ENCODE results near the gene TNIP2. TPM values are rescaled to one million over a fixed set of nuclear protein-coding genes. Genes with fewer than 3 reads are reported as not detected.

TNIP2 gene
- total RNA-seq, 1 experiment from 2014 or later = 31.9 TPM

DNA sequence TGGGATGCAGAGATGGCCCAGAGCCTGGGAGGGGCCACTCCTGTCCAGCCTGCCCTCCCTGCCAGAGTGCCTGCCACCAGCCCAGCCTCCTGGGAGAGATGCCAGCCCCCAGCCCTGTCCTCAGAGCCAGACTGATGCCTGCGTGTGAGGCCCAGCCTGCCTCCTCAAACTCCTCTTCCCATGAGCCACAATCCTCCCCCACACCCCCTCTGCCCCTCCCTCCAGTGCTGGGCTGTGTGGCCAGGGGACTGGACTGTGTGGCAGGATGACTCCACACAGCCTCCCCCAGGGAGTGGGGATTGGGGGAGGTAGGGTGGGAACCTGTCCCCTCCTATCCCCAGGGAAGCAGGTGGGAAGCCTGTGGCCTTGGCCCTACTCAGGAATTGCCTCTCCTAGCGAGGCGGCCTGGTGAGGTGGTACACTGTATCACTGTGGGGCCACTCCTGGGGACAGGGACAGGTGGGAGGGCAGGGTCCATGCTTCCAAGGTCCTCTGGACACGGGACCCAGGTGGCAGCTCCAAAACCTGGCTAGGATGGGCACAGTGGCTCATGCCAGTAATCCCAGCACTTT is 32.5 kb upstream of the TNIP2 start:
- POLR2A ChIA-PET (ENCODE audit: low non-redundant PET) = no interaction called here
- peaks cover 2% of the 10 kb centered on the region for H3K4me1 ChIP-seq (ENCODE audit: insufficient read depth, low read length, poor library complexity, severe bottlenecking)
- no peak for DNase-seq (ENCODE audit: low spot score)
- H3K27ac ChIP-seq (ENCODE audit: low read depth, low read length, poor library complexity, severe bottlenecking) = no peak overlapping the region
- CTCF ChIA-PET = no interaction called here
- intact Hi-C loops (cut with micrococcal nuclease; ENCODE audit: unreplicated experiment) = no loop called here
- H3K4me3 ChIP-seq (ENCODE audit: low read depth, low read length, poor library complexity, severe bottlenecking) = no peak overlapping the region
- no peaks in the 10 kb centered on the region for H3K9me3 ChIP-seq (ENCODE audit: low read depth, low read length, poor library complexity, severe bottlenecking)
- H3K36me3 ChIP-seq (ENCODE audit: insufficient read depth, low read length, poor library complexity, severe bottlenecking) = no peaks in the 10 kb centered on the region
- H3K27me3 ChIP-seq (replicated peaks; ENCODE audit: insufficient read depth, low read depth, low read length, poor library complexity) = no peaks in the 10 kb centered on the region
- no TSS peak for BruUV-seq (replicated peaks)
- TF ChIP-seq EZH2 (IDR thresholded peaks at IDR 0.05; ENCODE audit: borderline replicate concordance, low read depth, low read length, poor library complexity, severe bottlenecking) = no peak
- TF ChIP-seq, protein P1, sequence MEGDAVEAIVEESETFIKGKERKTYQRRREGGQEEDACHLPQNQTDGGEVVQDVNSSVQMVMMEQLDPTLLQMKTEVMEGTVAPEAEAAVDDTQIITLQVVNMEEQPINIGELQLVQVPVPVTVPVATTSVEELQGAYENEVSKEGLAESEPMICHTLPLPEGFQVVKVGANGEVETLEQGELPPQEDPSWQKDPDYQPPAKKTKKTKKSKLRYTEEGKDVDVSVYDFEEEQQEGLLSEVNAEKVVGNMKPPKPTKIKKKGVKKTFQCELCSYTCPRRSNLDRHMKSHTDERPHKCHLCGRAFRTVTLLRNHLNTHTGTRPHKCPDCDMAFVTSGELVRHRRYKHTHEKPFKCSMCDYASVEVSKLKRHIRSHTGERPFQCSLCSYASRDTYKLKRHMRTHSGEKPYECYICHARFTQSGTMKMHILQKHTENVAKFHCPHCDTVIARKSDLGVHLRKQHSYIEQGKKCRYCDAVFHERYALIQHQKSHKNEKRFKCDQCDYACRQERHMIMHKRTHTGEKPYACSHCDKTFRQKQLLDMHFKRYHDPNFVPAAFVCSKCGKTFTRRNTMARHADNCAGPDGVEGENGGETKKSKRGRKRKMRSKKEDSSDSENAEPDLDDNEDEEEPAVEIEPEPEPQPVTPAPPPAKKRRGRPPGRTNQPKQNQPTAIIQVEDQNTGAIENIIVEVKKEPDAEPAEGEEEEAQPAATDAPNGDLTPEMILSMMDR (conservative IDR thresholded peaks at IDR 0.05; ENCODE audit: low read depth, low read length) = no peak

GRCh38 chr4:2788101-2788500 is 32.0 kb upstream of the TNIP2 start:
- no peak for DNase-seq (ENCODE audit: low spot score)
- no peak overlapping the region for H3K4me3 ChIP-seq (ENCODE audit: low read depth, low read length, poor library complexity, severe bottlenecking)
- ChIA-PET CTCF (no interaction called here), POLR2A (ENCODE audit: low non-redundant PET) (no interaction called here)
- BruUV-seq (replicated peaks) = no TSS peak
- H3K9me3 ChIP-seq (ENCODE audit: low read depth, low read length, poor library complexity, severe bottlenecking) = no peaks in the 10 kb centered on the region
- no peaks in the 10 kb centered on the region for H3K27me3 ChIP-seq (replicated peaks; ENCODE audit: insufficient read depth, low read depth, low read length, poor library complexity)
- H3K36me3 ChIP-seq (ENCODE audit: insufficient read depth, low read length, poor library complexity, severe bottlenecking) = no peaks in the 10 kb centered on the region
- H3K4me1 ChIP-seq (ENCODE audit: insufficient read depth, low read length, poor library complexity, severe bottlenecking) = no peaks in the 10 kb centered on the region
- intact Hi-C loops (cut with micrococcal nuclease; ENCODE audit: unreplicated experiment) = no loop called here
- H3K27ac ChIP-seq (ENCODE audit: low read depth, low read length, poor library complexity, severe bottlenecking) = no peak overlapping the region
- TF ChIP-seq, protein P1 (conservative IDR thresholded peaks at IDR 0.05; ENCODE audit: low read depth, low read length) = no peak
- TF ChIP-seq EZH2 (IDR thresholded peaks at IDR 0.05; ENCODE audit: borderline replicate concordance, low read depth, low read length, poor library complexity, severe bottlenecking) = no peak

- H3K4me3 ChIP-seq (ENCODE audit: low read depth, low read length, poor library complexity, severe bottlenecking) = no peak overlapping the region
- H3K27ac ChIP-seq (ENCODE audit: low read depth, low read length, poor library complexity, severe bottlenecking) = no peak overlapping the region
- no peak for DNase-seq (ENCODE audit: low spot score)
- H3K36me3 ChIP-seq (ENCODE audit: insufficient read depth, low read length, poor library complexity, severe bottlenecking) = no peaks in the 10 kb centered on the region
- ChIA-PET CTCF (no interaction called here), POLR2A (ENCODE audit: low non-redundant PET) (interaction anchor here (0.6 kb wide), 1 partner anchor 66 kb away, joined by 7 read pairs; no protein-coding TSS in a partner anchor)
- BruUV-seq (replicated peaks) = no TSS peak
- intact Hi-C loops (cut with micrococcal nuclease; ENCODE audit: unreplicated experiment) = no loop called here
- no peaks in the 10 kb centered on the region for H3K4me1 ChIP-seq (ENCODE audit: insufficient read depth, low read length, poor library complexity, severe bottlenecking)
- H3K9me3 ChIP-seq (ENCODE audit: low read depth, low read length, poor library complexity, severe bottlenecking) = no peaks in the 10 kb centered on the region
- no peaks in the 10 kb centered on the region for H3K27me3 ChIP-seq (replicated peaks; ENCODE audit: insufficient read depth, low read depth, low read length, poor library complexity)
- TF ChIP-seq, protein P1 (conservative IDR thresholded peaks at IDR 0.05; ENCODE audit: low read depth, low read length) = no peak
- TF ChIP-seq EZH2 (IDR thresholded peaks at IDR 0.05; ENCODE audit: borderline replicate concordance, low read depth, low read length, poor library complexity, severe bottlenecking) = no peak
Measured at GRCh38 chr4:2787230-2788100, 31.3 kb upstream of the TNIP2 start.

Data from A673 (cell line).